ENCODE data around the gene DENND4B.
A peak's percentile ranks its signal among the peaks of the same experiment; 100 is the strongest.

DENND4B gene

GRCh38 chr1:153945131-153945794 lies 1.3 kb downstream of the DENND4B start:
- DNase-seq: peak; percentile 44

- no peak for DNase-seq
Observed at GRCh38 chr1:153944827-153945117, 1.7 kb downstream of the DENND4B start.

DNA sequence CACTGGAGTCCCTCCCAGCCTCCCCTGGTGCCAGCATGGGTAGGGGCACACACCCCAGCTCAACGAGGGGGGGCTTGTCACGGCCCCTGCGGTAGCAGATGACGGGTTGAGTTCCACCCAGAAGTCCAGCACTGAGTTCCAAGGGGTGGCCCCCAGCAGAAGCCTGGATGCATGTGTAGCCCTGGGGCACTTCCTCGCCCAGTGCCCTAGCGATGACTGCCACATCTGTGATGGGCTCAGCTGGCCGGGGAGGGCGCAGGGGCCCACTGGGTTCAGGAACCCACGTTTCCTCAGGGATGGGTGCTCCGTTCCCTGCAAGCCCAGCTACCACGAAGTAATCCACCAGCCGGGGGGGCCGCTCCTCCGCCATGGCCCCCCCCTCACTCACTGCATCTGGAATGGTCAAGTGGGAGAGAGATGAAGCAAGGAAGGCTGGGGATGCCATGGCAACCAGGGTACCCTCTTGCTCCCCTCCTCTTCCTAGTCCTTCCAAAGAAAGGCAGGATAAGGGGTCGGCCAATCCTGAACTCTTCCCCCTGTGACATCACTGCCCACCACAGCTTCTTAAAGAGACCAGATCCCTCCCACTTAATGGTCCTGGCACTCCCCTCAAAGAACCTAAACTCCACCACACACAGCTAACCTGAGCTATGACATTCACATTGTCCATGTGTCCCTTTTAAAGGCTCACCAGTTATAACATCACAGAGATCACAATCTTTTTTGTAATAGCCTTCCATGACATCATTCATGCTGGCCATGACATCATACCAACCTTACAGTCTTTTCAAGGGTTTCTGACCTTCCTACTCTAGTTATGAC lies 2.3 kb downstream of the DENND4B start:
- DNase-seq: no peak

- no peak for DNase-seq
Observed at GRCh38 chr1:153942766-153943549, 3.6 kb downstream of the DENND4B start.

DNA sequence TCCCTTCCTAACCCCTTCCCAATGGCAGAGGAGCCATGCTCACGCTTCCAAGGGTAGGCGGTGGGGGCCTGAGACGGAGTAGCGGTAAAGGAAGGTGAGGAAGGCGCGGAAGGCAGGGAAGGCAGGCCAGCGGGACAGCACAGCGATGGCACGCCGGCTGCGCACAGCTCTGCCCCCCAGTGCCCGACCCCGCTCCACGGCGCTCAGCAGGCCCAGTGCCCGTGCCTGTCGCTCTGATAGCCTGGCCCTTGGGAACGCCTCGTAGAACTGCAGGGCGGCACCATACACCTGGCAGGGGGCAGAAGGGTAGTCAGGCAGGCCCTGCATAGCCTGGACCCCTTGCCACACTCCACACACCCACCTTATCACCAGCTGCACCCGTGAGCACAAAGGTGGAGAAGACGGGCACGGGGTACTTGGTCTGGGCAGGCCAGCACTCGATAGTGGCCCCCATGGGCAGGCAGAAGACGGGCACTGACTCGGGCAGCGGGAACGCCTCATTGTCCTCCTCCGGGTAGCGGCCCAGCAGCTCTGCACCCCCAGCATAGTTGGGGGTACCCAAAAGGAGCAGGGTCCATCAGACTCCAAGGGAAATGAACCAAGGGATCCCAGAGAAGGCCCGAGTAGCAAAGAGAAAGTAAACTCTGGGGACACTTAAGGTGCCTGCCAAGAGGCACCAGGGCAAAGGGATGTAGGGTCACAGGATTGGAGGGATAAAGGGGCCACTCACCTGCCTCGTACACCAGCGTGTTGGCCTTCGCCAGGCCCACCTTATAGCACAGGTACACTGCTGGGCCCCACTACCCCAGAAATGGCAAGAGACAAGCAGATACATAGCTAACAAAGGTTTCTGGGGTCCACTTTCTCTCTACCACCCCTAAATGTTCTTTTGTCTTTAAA lies 4.4 kb downstream of the DENND4B start:
- no peak for DNase-seq

DNA sequence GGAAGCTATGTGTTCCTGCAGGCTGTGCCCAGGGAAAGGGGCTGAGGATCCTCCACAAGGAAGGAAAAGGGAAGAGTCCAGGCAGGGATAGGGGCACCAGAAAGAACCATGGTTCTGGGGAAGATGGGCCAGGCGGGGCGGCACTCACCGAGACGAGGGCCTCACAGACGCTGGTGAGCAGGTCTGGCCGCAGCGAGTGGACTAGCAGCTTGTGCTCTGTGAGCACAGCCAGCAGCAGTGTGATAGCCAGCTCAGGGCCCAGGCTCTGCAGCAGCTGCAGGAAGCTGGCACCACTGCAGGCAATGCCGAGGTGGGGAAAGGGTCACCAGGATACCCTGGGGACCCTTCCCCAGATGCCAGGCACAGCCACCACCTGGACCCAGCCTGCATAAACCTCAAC lies 5.8 kb downstream of the DENND4B start:
- no peak for DNase-seq

- no peak for DNase-seq
Observed at GRCh38 chr1:153939476-153939875, 7.0 kb downstream of the DENND4B start.

DNA sequence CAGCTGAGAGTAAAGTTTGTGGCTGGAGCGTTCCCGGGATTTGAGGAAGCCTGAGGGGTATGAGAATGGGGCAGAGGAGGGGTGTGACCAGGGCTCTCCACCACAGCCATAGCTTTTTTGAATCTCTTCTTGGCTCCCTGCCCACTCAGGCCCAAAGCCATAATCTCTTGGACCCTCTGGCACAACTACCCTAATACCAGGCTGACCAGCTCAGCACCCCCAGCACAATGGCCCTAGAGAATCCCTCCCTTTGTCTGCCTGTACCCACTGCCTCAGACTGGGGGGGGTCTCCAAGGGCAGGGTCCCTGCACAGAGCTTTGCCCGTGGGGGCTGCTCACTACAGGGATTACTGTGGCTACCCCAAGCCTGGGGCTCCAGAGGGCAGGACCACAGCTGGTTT lies 7.5 kb downstream of the DENND4B start:
- no peak for DNase-seq

DNA sequence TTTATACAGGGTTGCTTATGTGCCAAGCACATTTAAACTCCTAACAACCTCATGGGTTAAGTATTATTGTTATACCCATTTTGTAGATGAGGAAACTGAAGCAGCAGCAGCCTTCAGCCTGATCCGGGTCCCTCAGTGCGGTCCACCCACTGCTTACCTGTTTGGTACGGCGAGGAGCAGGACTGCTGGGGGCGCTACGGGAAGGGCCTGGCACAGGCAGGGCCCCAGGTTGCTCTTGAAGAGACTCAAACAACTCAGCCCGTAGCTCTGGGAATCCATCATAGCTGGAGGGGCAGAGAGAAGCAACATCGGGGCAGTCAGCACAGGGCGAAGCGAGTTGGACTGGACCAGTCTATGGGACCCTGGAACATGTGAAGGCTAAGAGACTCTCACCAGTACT lies 9.2 kb downstream of the DENND4B start:
- no peak for DNase-seq

- DNase-seq: no peak
Observed at GRCh38 chr1:153936011-153936802, 10.3 kb downstream of the DENND4B start.

- no peak for DNase-seq
Observed at GRCh38 chr1:153934746-153935145, 11.8 kb downstream of the DENND4B start.

- no peak for DNase-seq
Observed at GRCh38 chr1:153933955-153934354, 12.6 kb downstream of the DENND4B start.

GRCh38 chr1:153933430-153933829 lies 13.1 kb downstream of the DENND4B start:
- no peak for DNase-seq

- no peak for DNase-seq
Observed at GRCh38 chr1:153932156-153933131, 14.1 kb downstream of the DENND4B start.

DNA sequence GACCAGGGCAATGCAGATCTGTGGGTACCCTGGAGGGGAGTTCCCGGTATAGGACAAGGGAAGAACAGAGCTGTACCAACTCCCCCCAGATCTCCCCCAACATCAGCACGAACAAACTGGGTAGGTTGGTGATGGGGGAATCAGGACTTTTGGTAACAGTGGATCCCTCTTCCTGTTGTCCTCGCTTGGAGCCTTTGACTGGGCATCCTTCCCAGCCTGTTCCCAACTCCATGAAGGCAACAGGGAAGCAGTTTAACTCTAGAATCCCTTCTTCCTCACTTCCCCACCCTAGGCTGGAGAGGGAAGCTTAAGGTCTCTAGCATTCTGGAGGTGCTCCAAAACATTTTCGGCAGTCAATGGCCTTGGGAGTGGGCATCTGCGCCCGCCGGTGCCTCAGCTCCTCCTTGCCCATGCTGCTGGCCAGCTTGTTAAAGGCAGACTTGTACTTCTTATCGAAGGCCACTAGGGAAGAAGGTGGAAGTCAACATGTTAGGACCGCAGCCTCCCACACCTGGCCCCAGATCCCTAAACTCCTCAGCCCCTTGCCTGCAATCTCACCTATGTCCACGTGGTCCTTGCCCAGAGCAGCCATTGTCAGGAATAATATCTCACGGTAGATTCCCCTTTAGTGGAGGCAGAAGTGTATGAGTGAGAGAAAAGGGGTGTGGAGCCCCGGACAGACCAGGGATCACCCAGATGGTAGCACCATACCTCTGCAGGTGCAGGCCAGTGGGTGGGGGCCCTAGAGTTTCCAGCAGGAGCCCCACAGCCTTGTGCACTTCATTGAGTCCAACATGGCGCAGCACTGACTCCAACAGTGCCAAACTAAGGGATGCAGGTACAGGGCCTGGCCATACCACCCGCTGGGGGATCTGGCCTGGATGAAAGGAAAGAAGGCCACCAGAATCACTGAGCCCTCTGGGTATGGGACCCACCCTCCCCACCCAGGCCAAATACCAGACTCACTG lies 16.3 kb downstream of the DENND4B start:
- DNase-seq: no peak

DNA sequence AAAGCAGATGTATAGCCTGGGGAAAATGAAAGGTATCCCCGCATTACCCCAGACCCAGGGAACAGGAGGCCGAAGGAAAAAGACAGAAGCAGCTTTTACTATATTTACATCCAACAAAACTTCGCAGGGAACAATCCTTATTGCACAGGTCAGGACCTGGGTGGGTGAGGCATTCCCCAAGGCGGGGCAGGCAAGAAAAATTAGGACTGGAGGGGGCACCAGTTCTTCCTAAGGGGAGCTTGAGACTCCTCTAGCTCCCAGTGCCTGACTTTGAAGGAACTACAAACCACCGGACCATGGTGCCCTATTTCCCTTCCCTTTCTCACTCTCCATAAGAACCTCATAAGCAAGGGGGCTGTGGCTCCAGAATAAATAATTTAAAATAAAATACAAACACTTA lies 17.1 kb downstream of the DENND4B start:
- DNase-seq: no peak

DNA sequence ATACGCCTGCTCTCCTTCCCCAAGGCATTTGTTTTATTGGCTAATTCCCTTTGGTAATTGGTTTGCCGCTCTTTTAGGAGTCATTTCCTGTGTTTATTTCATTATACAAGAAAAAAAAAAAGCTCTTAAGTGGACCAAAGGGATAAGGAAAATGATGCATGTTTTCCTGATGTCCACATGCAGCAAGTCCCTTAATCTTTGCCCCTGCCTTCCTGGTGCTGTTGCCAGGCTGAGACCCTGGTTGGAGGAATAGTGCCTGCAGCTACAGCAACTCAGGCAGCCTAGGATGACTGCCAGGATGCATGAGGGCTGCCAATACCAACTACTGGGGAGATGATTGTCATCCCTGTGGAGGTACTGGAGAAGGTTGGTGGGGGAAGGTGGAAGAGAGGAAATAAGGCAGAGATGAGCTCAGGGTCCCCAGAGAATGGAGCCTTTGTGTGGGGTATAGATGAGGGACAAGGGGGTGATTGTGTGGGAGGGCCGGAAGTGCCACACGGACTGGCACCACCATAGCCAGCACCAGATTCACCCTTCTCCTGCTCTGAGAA lies 17.7 kb downstream of the DENND4B start:
- no peak for DNase-seq

- DNase-seq: no peak
Observed at GRCh38 chr1:153928245-153928644, 18.3 kb downstream of the DENND4B start.

DNA sequence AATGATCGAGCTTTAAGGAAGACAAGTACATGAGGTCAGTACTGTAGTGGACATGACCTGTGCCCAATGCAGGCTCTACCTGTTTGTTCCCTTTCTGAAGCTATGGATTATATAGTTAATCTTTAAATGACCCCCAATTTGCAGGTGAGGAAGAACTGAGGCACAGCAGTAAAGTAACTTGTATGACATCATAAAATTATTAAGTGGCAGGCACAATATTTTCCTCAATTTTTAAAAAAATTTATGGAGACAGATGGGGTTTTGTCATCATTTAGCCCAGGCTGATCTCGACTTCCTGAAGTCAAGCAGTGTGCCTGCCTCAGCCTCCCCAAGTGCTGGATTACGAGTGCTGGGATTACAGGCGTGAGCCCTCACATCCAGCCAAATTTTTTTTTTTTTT lies 20.1 kb downstream of the DENND4B start:
- no peak for DNase-seq

All from NCI-H146 (cell line).